H1 (cell line): Measurements from ENCODE around the gene RAMACL. TPM values are rescaled to one million over a fixed set of nuclear protein-coding genes. Genes with fewer than 3 reads are reported as not detected.

ENCODE experiments used
- BRCA1 ChIP-seq: IDR thresholded peaks from 2 replicates; pipeline ENCODE4 v1.6.1; 2012; ENCODE audit warnings: low read depth, low read length, improper control_type of control experiment
- EGR1 ChIP-seq: IDR thresholded peaks from 2 replicates; pipeline ENCODE4 v1.6.1; 2011; ENCODE audit warnings: low read depth, low read length, borderline replicate concordance
- SAP30 ChIP-seq: fragments of 300-600 bp; sonication (generic); IDR thresholded peaks from 2 replicates; pipeline ENCODE4 v1.7.1; 2012; ENCODE audit warnings: low read length, moderate library complexity, mild to moderate bottlenecking, inconsistent platforms; ENCODE audit not compliant: insufficient read depth, insufficient replicate concordance
- TCF12 ChIP-seq: IDR thresholded peaks from 2 replicates; pipeline ENCODE4 v1.6.1; 2011; ENCODE audit warnings: low read depth, mild to moderate bottlenecking, low read length
- polyA plus RNA-seq, 7 experiments: library from polyadenylated mRNA; depleted of rRNA in 3 of 7; stranded (reverse) in 5 of 7; unstranded in 2 of 7; fragments of >200 nt in 5 of 7; fragments of 200-250 nt in 2 of 7; gene quantifications; 1 replicate in 5 of 7; 2 replicates in 1 of 7; 4 replicates in 1 of 7; pipeline versions ENCODE4 v1.2.1 to v1.2.3, GENCODE V29; 2011 to 2013; ENCODE audit warnings: missing spikeins in 2 of 7, mixed read lengths in 2 of 7
- total RNA-seq: library from RNA; stranded (reverse); fragmentation: NEBNext Ultra II Directional; extraction: Animal tissue kit (Norgen Biotek cat#: 25700); gene quantifications from 2 replicates; pipeline ENCODE4 v1.2.1, GENCODE V29; 2021

The RAMACL gene
- total and polyA plus RNA-seq, 2 of the 8 experiments (the other 6 are each of a cell fraction or from before 2014, with no cell fraction given) = 0.23 to 0.97 TPM

GRCh38 chr6:166624275-166624674 lies 37.8 kb upstream of the RAMACL start (continued):
- TF ChIP-seq TCF12 (no peak), BRCA1 (no peak), SAP30 (no peak), EGR1 (no peak)
